GM10248 (cell line): ENCODE data around the gene CACNA1C.

Experiments
- CTCF ChIA-PET: fragments of 300-600 bp; sonication (Branson Sonifier 250); formaldehyde crosslinking; extraction: SDS; loops from one replicate; lab custom pipeline; 2021; ENCODE audit warnings: antibody characterized with exemption; lab: Yijun Ruan, JAX
- POLR2A ChIA-PET: fragments of 350-650 bp; sonication (Branson Sonifier 250); formaldehyde crosslinking; extraction: SDS; loops from one replicate; lab custom pipeline; 2020; ENCODE audit warnings: antibody characterized with exemption; lab: Yijun Ruan, JAX
- DNase-seq: peaks from one replicate; pipeline ENCODE4 v3.0.0; 2012; ENCODE audit errors: extremely low spot score
- CTCF ChIP-seq: IDR thresholded peaks from 2 replicates; pipeline ENCODE4 v1.5.1; 2012; ENCODE audit warnings: mild to moderate bottlenecking, low read depth; ENCODE audit errors: extremely low read depth, missing control alignments, control extremely low read depth

Gene CACNA1C

GRCh38 chr12:2629051-2629450 is 576.3 kb downstream of the CACNA1C start:
- ChIA-PET POLR2A (no interaction called here), CTCF (no interaction called here)
- no peak for DNase-seq

GRCh38 chr12:2631653-2632350 is 579.0 kb downstream of the CACNA1C start:
- TF ChIP-seq CTCF = no peak
- ChIA-PET POLR2A (no interaction called here), CTCF (interaction anchor here (1.2 to 1.8 kb wide), 3 partner anchors 9 to 48 kb away, joined by 3 to 4 read pairs (median 3); no protein-coding TSS in a partner anchor)
- DNase-seq = no peak

More at GRCh38 chr12:2629051-2629450, 576.3 kb downstream of the CACNA1C start:
- TF ChIP-seq CTCF = no peak

DNA sequence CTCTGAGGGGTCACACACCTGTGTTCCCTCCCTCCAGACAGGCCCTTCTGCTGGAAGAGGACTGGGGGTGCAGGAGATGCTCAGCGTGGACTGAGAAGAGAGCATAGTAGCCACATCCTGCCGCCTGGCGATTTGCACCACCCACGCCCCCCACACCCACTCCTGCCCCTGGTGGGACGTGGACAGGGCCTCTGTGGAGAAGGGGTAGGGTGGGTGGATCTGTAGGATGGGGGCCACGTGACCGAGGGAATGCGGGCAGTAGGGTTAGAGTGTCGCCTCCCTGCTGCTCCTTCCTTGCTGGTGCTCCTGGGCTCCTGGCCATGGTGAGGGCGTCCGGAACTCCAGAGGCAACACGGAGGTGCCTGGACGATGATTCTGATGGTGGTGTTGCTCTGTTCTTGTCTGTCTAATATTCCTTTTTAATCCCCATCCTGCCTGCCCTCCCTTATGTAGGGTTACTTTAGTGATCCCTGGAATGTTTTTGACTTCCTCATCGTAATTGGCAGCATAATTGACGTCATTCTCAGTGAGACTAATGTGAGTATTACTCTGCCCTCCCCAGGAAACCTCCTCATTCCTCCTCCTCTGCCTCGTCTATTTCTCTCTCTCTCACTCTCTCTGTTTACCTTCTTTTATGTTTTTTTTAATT is 580.5 kb downstream of the CACNA1C start:
- ChIA-PET CTCF (interaction anchor here (1.8 kb wide), 1 partner anchor 17 kb away, joined by 4 read pairs; no protein-coding TSS in a partner anchor), POLR2A (no interaction called here)
- no peak for TF ChIP-seq CTCF
- DNase-seq = no peak

- no peak for TF ChIP-seq CTCF
- CTCF ChIA-PET = no interaction called here
- no peak for DNase-seq
- POLR2A ChIA-PET = no interaction called here
Measured at GRCh38 chr12:2633825-2634200, 581.0 kb downstream of the CACNA1C start.

GRCh38 chr12:2634471-2634870 is 581.7 kb downstream of the CACNA1C start:
- POLR2A ChIA-PET = no interaction called here

DNA sequence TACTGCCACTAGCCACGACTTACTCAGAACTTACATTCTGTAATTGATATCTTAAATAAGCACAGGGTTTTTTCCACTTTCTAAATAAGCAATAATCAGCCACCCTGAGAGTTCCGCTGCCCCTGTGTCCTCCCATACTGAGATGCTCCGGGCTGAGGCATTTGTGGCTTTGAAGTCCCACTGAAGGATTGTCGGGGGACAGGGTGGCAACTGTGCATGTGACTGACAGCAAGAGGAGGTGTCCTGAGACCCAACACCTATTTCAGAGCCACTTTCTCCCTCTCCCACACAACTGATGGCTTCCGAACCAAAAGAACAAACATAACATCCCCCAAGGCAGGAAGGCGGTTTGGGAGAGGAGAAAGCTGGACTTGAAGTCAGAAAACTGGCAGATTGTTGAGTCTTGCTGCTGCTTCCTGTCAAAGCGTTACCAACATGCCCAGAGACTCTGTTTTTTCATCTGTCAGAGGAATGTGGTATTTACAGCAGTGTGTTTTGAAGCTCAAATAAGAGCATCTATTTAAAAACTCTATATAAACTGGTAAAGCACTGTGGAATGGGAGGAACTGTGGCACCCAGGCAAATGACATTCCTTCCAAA is 584.1 kb downstream of the CACNA1C start:
- CTCF ChIA-PET = no interaction called here
- POLR2A ChIA-PET = no interaction called here
- no peak for TF ChIP-seq CTCF
- DNase-seq = no peak

More at GRCh38 chr12:2634471-2634870, 581.7 kb downstream of the CACNA1C start:
- no peak for DNase-seq
- TF ChIP-seq CTCF = no peak
- CTCF ChIA-PET = no interaction called here
